ENCODE measurements around the gene TIMM23B. TPM values are rescaled to one million over a fixed set of nuclear protein-coding genes. Genes with fewer than 3 reads are reported as not detected.
A peak's percentile ranks its signal among the peaks of the same experiment; 100 is the strongest.
"Not testable (repeated sequence)": the region's sequence is repeated elsewhere in the genome, so short reads cannot be mapped to it uniquely, and the experiment has no call there.

TIMM23B gene
- total RNA-seq, 1 experiment from 2014 or later, result 53.4 TPM

GRCh38 chr10:49953122-49953521 is 11.3 kb downstream of the TIMM23B start:
- CTCF ChIA-PET; POLR2A ChIA-PET (ENCODE audit: unreplicated experiment); H3K27ac ChIP-seq (ENCODE audit: low read length); intact Hi-C loops (cut with micrococcal nuclease); H4K20me1 ChIP-seq (ENCODE audit: low read length); H3K9me3 ChIP-seq (ENCODE audit: low read length); H3K4me2 ChIP-seq (ENCODE audit: low read length); H3F3A ChIP-seq (ENCODE audit: low read length, unreplicated experiment); H3K4me3 ChIP-seq (ENCODE audit: low read length); H3K27me3 ChIP-seq (ENCODE audit: low read length); BruUV-seq (replicated peaks); H3K9me2 ChIP-seq (replicated peaks; ENCODE audit: low read length); H2AFZ ChIP-seq (ENCODE audit: low read length); H3K9ac ChIP-seq (ENCODE audit: low read length); H3K4me1 ChIP-seq (ENCODE audit: insufficient read depth, low read length): not testable (repeated sequence)
- peaks cover 40% of the 10 kb centered on the region; the same call in 1 of the 2 replicates for H3K36me3 ChIP-seq (ENCODE audit: low read depth, low read length)
- peaks cover 53% of the 10 kb centered on the region for H3K79me2 ChIP-seq (ENCODE audit: low read length)
- DNase-seq (peak; percentile 39), ATAC-seq (peak; percentile 71)
- TF ChIP-seq CTCF (conservative IDR thresholded peaks at IDR 0.05; ENCODE audit: low read depth, low read length), result peak; percentile 36

- BruUV-seq (replicated peaks); H3K9me3 ChIP-seq (ENCODE audit: low read length); H2AFZ ChIP-seq (ENCODE audit: low read length); intact Hi-C loops (cut with micrococcal nuclease); H3F3A ChIP-seq (ENCODE audit: low read length, unreplicated experiment); H3K4me2 ChIP-seq (ENCODE audit: low read length); DNase-seq; H3K36me3 ChIP-seq (ENCODE audit: low read depth, low read length); POLR2A ChIA-PET (ENCODE audit: unreplicated experiment); ATAC-seq; H3K27ac ChIP-seq (ENCODE audit: low read length); H3K9ac ChIP-seq (ENCODE audit: low read length); H3K9me2 ChIP-seq (replicated peaks; ENCODE audit: low read length); H3K4me1 ChIP-seq (ENCODE audit: insufficient read depth, low read length); CTCF ChIA-PET; H3K27me3 ChIP-seq (ENCODE audit: low read length); H4K20me1 ChIP-seq (ENCODE audit: low read length); H3K4me3 ChIP-seq (ENCODE audit: low read length); H3K79me2 ChIP-seq (ENCODE audit: low read length): not testable (repeated sequence)
These were observed 28.5 kb downstream of the TIMM23B start for GRCh38 chr10:49970331-49970857.

GRCh38 chr10:49971466-49971865 is 29.6 kb downstream of the TIMM23B start:
- DNase-seq; H2AFZ ChIP-seq (ENCODE audit: low read length); ATAC-seq; H3K79me2 ChIP-seq (ENCODE audit: low read length); H3K9ac ChIP-seq (ENCODE audit: low read length); H3K4me1 ChIP-seq (ENCODE audit: insufficient read depth, low read length); BruUV-seq (replicated peaks); H4K20me1 ChIP-seq (ENCODE audit: low read length); H3K27ac ChIP-seq (ENCODE audit: low read length); intact Hi-C loops (cut with micrococcal nuclease); H3F3A ChIP-seq (ENCODE audit: low read length, unreplicated experiment); H3K9me3 ChIP-seq (ENCODE audit: low read length); H3K36me3 ChIP-seq (ENCODE audit: low read depth, low read length); H3K4me3 ChIP-seq (ENCODE audit: low read length); H3K27me3 ChIP-seq (ENCODE audit: low read length); POLR2A ChIA-PET (ENCODE audit: unreplicated experiment); H3K4me2 ChIP-seq (ENCODE audit: low read length); CTCF ChIA-PET; H3K9me2 ChIP-seq (replicated peaks; ENCODE audit: low read length): not testable (repeated sequence)

GRCh38 chr10:49972094-49972493 is 30.2 kb downstream of the TIMM23B start:
- H4K20me1 ChIP-seq (ENCODE audit: low read length); H3K27ac ChIP-seq (ENCODE audit: low read length); DNase-seq; BruUV-seq (replicated peaks); H3K36me3 ChIP-seq (ENCODE audit: low read depth, low read length); H3F3A ChIP-seq (ENCODE audit: low read length, unreplicated experiment); intact Hi-C loops (cut with micrococcal nuclease); H3K9me2 ChIP-seq (replicated peaks; ENCODE audit: low read length); H3K4me2 ChIP-seq (ENCODE audit: low read length); ATAC-seq; H2AFZ ChIP-seq (ENCODE audit: low read length); H3K4me3 ChIP-seq (ENCODE audit: low read length); H3K9me3 ChIP-seq (ENCODE audit: low read length); H3K27me3 ChIP-seq (ENCODE audit: low read length); H3K4me1 ChIP-seq (ENCODE audit: insufficient read depth, low read length); H3K79me2 ChIP-seq (ENCODE audit: low read length); CTCF ChIA-PET; H3K9ac ChIP-seq (ENCODE audit: low read length); POLR2A ChIA-PET (ENCODE audit: unreplicated experiment): not testable (repeated sequence)

- H3K9me2 ChIP-seq (replicated peaks; ENCODE audit: low read length); H3K4me3 ChIP-seq (ENCODE audit: low read length); CTCF ChIA-PET; intact Hi-C loops (cut with micrococcal nuclease); DNase-seq; H3K9me3 ChIP-seq (ENCODE audit: low read length); POLR2A ChIA-PET (ENCODE audit: unreplicated experiment); H3K9ac ChIP-seq (ENCODE audit: low read length); H3K27ac ChIP-seq (ENCODE audit: low read length); H3F3A ChIP-seq (ENCODE audit: low read length, unreplicated experiment); H3K36me3 ChIP-seq (ENCODE audit: low read depth, low read length); ATAC-seq; H3K27me3 ChIP-seq (ENCODE audit: low read length); H3K4me1 ChIP-seq (ENCODE audit: insufficient read depth, low read length); H3K79me2 ChIP-seq (ENCODE audit: low read length); H2AFZ ChIP-seq (ENCODE audit: low read length); BruUV-seq (replicated peaks); H4K20me1 ChIP-seq (ENCODE audit: low read length); H3K4me2 ChIP-seq (ENCODE audit: low read length): not testable (repeated sequence)
These were observed 35.9 kb downstream of the TIMM23B start for GRCh38 chr10:49977756-49978155.

GRCh38 chr10:49987207-49987606 is 45.4 kb downstream of the TIMM23B start:
- H3K27me3 ChIP-seq (ENCODE audit: low read length); H3K4me2 ChIP-seq (ENCODE audit: low read length); H2AFZ ChIP-seq (ENCODE audit: low read length); intact Hi-C loops (cut with micrococcal nuclease); H3K36me3 ChIP-seq (ENCODE audit: low read depth, low read length); H3F3A ChIP-seq (ENCODE audit: low read length, unreplicated experiment); H4K20me1 ChIP-seq (ENCODE audit: low read length); H3K9ac ChIP-seq (ENCODE audit: low read length); ATAC-seq; POLR2A ChIA-PET (ENCODE audit: unreplicated experiment); H3K27ac ChIP-seq (ENCODE audit: low read length); BruUV-seq (replicated peaks); H3K9me2 ChIP-seq (replicated peaks; ENCODE audit: low read length); H3K4me1 ChIP-seq (ENCODE audit: insufficient read depth, low read length); H3K4me3 ChIP-seq (ENCODE audit: low read length); H3K79me2 ChIP-seq (ENCODE audit: low read length); CTCF ChIA-PET; H3K9me3 ChIP-seq (ENCODE audit: low read length); DNase-seq: not testable (repeated sequence)

Data from PC-3 (cell line).